Measurements from ENCODE around the gene TMEM108. TPM values are rescaled to one million over a fixed set of nuclear protein-coding genes. Genes with fewer than 3 reads are reported as not detected.
"Not testable (repeated sequence)": the region's sequence is repeated elsewhere in the genome, so short reads cannot be mapped to it uniquely, and the experiment has no call there.

The TMEM108 gene
- total and polyA plus RNA-seq, 12 donors, result 0.40 to 4.0 (median 1.5) TPM

- intact Hi-C loops (cut with DNase I), result no loop called here
- peaks cover 0 to 28% (median 0%) of the 10 kb centered on the region in 11 donors for H3K9me3 ChIP-seq
- DNase-seq (no peak), ATAC-seq (no peak)
- TF ChIP-seq, protein P1, sequence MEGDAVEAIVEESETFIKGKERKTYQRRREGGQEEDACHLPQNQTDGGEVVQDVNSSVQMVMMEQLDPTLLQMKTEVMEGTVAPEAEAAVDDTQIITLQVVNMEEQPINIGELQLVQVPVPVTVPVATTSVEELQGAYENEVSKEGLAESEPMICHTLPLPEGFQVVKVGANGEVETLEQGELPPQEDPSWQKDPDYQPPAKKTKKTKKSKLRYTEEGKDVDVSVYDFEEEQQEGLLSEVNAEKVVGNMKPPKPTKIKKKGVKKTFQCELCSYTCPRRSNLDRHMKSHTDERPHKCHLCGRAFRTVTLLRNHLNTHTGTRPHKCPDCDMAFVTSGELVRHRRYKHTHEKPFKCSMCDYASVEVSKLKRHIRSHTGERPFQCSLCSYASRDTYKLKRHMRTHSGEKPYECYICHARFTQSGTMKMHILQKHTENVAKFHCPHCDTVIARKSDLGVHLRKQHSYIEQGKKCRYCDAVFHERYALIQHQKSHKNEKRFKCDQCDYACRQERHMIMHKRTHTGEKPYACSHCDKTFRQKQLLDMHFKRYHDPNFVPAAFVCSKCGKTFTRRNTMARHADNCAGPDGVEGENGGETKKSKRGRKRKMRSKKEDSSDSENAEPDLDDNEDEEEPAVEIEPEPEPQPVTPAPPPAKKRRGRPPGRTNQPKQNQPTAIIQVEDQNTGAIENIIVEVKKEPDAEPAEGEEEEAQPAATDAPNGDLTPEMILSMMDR (IDR thresholded peaks at IDR 0.05), result no peak
- no peak overlapping the region for H3K27ac ChIP-seq
- H3K4me3 ChIP-seq, result no peak overlapping the region
- WGBS, 2 donors, result 80 to 82% methylated on average over 2 of the region's 2 CpGs
- no peaks in the 10 kb centered on the region for H3K4me1 ChIP-seq
- H3K36me3 ChIP-seq, result no peaks in the 10 kb centered on the region
- H3K27me3 ChIP-seq, result no peaks in the 10 kb centered on the region
Measured at GRCh38 chr3:133007601-133008000, 30.6 kb upstream of the TMEM108 start.

DNA sequence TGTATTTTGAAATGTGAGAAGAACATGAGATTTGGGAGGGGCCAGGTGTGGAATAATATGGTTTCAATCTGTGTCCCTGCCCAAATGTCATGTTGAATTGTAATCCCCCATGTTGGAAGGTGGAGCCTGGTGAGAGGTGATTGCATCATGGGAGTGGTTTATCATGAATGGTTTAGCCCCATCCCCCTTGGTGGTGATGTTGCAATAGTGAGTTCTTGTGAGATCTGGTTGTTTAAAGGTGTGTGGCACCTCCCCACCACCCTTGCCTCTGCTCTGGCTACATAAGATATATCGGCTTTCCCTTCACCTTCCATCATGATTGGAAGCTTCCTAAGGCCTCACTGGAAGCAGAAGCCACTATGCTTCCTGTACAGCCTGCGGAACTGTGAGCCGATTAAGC is 23.9 kb upstream of the TMEM108 start:
- Histone ChIP-seq H3K9me3 (peaks cover 0 to 26% (median 0%) of the 10 kb centered on the region in 11 donors), H3K4me1 (no peaks in the 10 kb centered on the region), H3K27me3 (peaks cover 0 to 6% (median 0%) of the 10 kb centered on the region in 7 donors), H3K27ac (no peak overlapping the region), H3K4me3 (no peak overlapping the region), H3K36me3 (no peaks in the 10 kb centered on the region)
- 93 to 94% methylated on average over 3 of the region's 3 CpGs for WGBS, 2 donors
- no peak for ATAC-seq
- no peak for DNase-seq
- intact Hi-C loops (cut with DNase I), result no loop called here
- TF ChIP-seq, protein P1 (IDR thresholded peaks at IDR 0.05), result no peak

- intact Hi-C loops (cut with DNase I); DNase-seq; H3K27me3 ChIP-seq; H3K36me3 ChIP-seq; H3K4me1 ChIP-seq; H3K27ac ChIP-seq; H3K4me3 ChIP-seq; ATAC-seq: not testable (repeated sequence)
- peaks cover 0 to 19% (median 0%) of the 10 kb centered on the region in 11 donors for H3K9me3 ChIP-seq
- WGBS, 2 donors, result 80 to 82% methylated on average over 5 of the region's 5 CpGs
Measured at GRCh38 chr3:133015573-133015972, 22.6 kb upstream of the TMEM108 start.

DNA sequence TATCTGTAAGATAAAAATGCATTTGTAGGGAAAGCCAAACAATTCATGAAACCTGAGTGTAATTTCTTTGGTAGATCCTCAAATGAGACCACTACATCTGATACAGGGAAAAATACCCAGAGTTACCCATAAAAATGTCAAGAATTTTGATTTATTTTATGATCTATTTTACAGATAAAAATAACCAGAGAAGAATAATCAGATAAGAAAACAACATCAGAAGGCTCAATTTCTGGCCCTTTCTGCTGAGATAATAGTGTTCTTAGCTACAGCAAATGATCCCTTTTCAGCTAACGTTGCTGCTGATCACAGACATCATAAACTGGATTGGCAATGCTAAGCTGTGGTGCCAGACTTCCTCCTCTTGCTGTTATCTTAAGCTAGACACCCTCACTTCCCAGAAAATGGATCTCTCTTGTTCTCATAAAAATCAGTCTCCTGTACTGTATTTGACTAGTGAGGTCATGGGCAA is 21.3 kb upstream of the TMEM108 start:
- Histone ChIP-seq H3K27me3 (peaks cover 0 to 6% (median 0%) of the 10 kb centered on the region in 7 donors), H3K4me1 (no peaks in the 10 kb centered on the region), H3K4me3 (no peak overlapping the region), H3K36me3 (no peaks in the 10 kb centered on the region), H3K27ac (no peak overlapping the region), H3K9me3 (peaks cover 0 to 8% (median 0%) of the 10 kb centered on the region in 11 donors)
- intact Hi-C loops (cut with DNase I), result no loop called here
- DNase-seq, result no peak
- WGBS, 2 donors, result 28 to 39% methylated on average over 1 of the region's 1 CpG
- TF ChIP-seq, protein P1 (IDR thresholded peaks at IDR 0.05), result no peak
- no peak for ATAC-seq

DNA sequence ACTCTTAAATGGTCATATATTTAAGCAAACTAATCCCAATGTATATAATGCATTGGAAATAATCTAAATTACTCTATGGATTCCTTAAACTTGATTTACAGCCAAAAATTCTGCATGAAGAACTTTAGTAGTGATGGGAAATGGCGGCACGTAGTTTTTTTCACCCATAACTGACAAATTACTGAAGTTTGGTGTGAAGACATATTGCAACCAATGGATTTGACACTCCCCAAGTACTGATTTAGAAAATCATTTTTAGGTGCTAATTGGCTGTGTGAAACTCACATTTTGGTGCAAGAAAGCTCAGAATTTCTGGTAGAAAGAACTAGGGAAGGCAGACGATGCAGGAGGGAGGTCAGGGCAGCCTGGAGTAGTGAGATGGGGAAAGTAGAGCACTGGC is 19.3 kb upstream of the TMEM108 start:
- no peaks in the 10 kb centered on the region for H3K4me1 ChIP-seq
- WGBS, 2 donors, result 81 to 85% methylated on average over 3 of the region's 3 CpGs
- TF ChIP-seq, protein P1 (IDR thresholded peaks at IDR 0.05), result no peak
- H3K27ac ChIP-seq, result no peak overlapping the region
- H3K9me3 ChIP-seq, result no peaks in the 10 kb centered on the region
- H3K27me3 ChIP-seq, result peaks cover 0 to 16% (median 0%) of the 10 kb centered on the region in 7 donors
- H3K36me3 ChIP-seq, result no peaks in the 10 kb centered on the region
- intact Hi-C loops (cut with DNase I), result no loop called here
- no peak overlapping the region for H3K4me3 ChIP-seq
- DNase-seq (no peak), ATAC-seq (no peak)
